Right renal pelvis (tissue), 4 donors: ENCODE data around the gene KATNAL2. TPM values are rescaled to one million over a fixed set of nuclear protein-coding genes. Genes with fewer than 3 reads are reported as not detected.
"Not testable (repeated sequence)": the region's sequence is repeated elsewhere in the genome, so short reads cannot be mapped to it uniquely, and the experiment has no call there.

Experiments used
- DNase-seq, 4 donors: peaks; one replicate each; pipeline ENCODE4 v3.0.0-alpha.2; 2013; ENCODE audit warnings: low read depth in 4 of 4, low spot score in 3 of 4, missing footprints in 1 of 4
- polyA plus RNA-seq, 4 donors: library from polyadenylated mRNA; unstranded; fragments of 120-200 nt; gene quantifications; one replicate each; pipeline ENCODE4 v1.2.1, GENCODE V29; 2013; ENCODE audit not compliant: insufficient read length in 4 of 4

Gene KATNAL2
- polyA plus RNA-seq, 4 donors = 9.6 to 13.2 (median 10.6) TPM

DNA sequence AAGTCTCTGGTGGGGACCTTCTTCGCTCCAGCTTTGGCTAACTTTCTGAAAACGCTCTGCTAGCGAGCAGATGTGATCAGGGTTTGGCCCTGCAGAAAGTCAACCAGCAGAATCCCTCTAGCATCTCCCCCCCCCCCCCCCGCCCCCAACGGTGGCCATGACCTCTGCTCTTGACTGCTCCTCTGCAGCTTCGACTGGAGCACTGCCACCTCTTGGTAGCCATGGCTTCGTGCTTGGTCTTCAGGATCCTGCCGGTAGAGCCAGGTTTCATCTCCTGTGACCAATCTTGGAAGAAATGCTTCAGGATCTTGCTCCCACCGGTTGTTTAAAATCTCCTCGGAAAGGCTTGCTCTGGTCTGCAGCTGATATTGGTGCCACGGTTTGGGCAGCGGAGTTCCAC, 113.5 kb downstream of the KATNAL2 start:
- DNase-seq = not testable (repeated sequence)

DNA sequence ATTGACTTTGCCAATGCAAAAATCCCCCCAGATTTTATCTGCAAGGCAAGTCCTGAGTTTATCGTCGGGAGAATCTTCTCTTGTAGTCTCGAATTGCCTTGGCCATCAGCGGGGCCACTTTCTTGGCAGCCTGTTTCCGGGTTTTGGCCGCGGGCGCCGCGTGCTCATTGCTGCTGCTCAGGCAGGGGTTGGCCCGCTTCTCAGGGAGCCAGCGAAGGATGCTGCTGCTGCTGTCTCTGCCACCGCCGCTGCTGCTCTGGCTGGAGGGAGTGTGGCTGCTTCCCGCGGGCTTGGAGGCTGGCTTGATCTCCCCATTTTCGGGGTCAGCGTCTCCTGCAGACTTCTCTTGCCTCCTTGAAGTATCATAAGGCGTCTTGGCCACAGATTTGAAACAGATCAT, 115.5 kb downstream of the KATNAL2 start:
- no peak for DNase-seq

DNA sequence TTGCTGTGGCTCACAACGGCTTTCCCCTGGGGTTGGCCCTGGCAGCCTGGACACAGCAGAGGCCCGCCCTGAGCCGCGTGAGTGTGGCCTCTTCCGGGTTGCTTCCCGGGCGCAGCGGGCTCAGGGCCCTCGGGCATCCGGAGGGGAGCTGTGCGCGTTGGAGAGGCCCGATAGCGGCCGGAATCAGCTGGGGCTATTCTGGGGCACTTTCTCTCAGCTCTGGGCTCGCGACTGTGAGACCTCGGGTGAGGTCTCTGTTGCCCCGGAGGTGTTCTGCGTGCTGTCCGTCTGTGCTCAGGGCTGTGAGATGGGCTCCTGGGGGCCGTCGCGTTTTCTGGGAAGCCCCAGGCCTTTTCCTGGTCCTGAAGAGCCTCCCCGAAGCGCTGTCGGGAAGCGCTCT, 117.2 kb downstream of the KATNAL2 start:
- DNase-seq = not testable (repeated sequence)

DNA sequence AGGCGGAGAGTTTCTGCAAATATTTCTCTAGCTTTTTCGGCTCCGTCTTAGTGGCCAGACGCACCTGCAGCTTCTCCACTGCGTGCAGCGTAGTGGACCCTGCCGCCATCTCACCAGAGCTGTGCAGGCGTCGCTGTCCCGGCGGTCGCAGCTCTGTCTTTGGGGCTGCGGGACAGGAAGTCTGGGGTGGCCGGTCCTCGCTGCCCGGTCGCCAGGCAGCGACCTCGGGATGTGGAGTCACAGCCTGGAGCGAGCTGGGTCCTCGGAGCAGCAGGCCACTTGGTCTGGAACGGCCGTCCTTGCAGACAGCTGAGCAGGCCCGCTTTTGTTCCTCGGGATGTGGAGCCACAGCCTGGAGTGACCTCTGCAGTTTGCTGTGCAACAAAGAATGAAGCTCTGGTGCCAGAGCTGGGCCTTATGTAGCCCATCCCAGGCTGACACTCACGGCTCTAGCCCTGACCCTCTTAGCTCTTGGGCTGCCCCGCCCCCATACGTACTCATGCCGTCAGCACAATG, 117.8 kb downstream of the KATNAL2 start, which contains the start of gene ELOA2:
TSS of gene ELOA2 (minus strand) at position 466 of the 516 bp plus-strand sequence. CDS start at position 109, 357 bp downstream.
- DNase-seq = no peak

DNA sequence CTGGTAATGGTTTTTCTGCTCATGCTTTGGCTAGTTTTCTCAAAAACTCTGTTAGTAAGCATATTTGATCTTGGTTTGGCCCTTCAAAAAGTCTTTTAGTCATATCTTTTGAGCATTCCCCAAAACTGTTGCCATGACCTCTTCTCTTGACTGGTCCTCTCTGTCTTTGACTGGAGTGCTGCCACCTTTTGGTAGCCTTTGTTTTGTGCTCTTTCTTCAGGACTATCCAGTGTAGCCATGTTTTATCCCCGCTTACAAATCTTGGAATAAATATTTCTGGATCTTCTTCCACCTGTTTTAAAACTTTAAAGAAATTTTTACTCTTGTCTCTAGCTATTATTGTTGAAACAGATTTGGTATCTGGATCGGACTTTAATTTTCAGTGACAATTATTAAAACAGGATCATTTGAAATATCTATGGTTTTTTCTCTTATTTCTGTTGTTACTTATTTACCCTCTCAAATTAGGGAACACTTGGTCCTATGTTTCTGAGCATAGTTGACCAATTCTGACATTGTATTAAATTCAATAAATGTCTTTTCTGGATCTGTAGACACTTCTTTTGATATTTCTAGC, 119.0 kb downstream of the KATNAL2 start:
- no peak for DNase-seq

DNA sequence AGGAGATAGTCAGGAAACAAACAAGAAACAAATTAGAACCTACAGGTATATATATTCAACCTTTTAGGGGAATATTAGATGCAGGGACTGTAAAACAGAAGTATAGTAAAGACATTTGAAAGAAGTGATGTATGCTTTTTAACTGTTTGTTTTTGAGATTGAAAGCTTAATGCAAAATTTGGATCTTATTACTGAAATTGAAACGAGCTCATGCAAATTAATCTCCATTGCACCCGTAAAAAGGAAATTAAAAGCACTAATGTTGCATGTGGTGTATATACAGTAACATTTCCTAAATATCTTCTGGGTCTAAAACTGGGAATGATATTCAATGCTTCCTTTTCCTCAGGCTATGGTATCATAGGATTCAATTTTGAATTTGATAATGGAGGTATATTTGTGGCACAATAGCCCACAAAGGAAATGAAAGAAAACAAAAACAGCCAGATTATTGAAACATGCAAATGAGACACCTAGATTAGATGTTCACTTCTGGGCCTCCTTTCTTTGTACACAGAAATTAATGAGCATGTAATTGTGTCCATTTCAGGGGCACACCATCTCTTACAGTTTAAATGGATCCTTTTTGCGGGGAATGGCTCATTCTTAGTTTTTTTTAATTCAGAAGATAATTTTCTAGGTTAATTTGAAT, 119.7 kb downstream of the KATNAL2 start:
- no peak for DNase-seq

DNA sequence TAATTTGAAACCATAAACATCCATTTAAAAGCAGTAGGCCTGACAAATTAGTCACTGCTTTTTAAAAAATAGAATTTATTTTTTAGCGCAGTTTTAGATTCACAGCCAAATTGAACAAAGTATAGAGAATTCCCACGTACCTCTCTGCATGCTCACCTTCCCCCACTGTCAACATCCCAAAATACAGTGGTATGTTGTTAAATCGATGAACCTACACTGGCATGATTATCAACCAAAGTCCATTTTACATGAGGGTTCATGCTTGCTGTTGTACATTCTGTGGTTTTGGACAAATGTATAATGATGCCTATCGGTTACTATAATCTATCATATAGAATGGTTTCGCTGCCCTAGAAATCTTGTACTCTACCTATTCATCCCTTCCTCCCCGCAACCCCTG, 123.6 kb downstream of the KATNAL2 start:
- no peak for DNase-seq

DNA sequence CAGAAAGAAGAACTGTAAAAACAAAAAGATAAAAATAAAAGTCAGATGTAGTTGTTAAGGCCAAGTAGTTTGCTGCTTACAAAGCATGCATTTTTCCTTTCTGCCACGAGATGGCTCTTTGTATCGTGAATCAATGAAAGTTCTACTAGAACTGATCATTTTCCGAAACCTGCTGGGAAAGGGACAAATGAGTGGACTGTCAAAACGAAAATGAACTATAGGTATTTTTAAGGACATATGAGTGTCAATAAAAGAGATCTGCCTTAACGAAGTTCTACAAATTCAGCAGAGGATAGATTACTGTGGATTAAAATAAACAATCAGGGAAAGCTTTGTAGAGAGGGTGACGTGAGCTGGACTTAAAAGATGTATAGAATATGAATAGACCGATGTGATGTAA, 133.1 kb downstream of the KATNAL2 start:
- DNase-seq = peak in 3 of 4 donors; percentile 3 to 14 (median 10)

DNA sequence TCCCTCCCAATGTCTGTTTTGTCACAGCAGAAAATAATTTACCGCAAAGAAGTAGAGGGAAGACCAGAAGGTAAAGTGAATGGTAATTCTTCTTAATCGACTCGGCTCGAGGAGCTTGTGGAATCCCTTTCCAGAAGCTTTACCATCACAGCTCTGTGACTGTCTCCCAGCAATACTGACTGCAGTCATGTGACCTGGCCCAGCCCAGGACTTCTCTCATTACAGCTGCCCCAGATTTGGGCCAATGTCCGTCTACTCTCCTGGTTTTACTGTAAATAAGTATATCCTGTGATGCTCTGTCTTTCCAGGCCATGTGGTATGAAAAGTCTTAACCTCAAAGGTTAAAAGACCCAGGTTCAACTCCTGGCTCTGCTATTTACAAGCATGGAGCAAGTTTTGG, 137.0 kb downstream of the KATNAL2 start:
- no peak for DNase-seq

DNA sequence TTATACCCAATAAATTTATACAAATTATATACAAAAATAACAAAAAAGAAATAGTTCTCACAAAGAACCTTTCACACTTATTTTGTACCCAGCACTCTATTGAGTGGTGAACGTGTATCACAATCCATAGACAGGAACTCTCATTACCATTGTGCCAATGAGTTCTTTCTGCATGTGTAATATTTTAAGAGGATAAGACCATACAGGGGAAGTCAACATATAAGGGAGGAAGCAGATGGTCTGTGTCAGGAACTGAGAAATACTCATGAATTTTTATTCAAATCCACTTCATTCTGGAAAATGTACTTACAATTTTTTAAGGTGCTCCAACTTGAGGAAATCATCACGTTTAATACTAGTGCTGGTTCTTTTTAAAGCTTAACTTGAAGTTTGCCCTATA, 145.1 kb downstream of the KATNAL2 start:
- no peak for DNase-seq

DNA sequence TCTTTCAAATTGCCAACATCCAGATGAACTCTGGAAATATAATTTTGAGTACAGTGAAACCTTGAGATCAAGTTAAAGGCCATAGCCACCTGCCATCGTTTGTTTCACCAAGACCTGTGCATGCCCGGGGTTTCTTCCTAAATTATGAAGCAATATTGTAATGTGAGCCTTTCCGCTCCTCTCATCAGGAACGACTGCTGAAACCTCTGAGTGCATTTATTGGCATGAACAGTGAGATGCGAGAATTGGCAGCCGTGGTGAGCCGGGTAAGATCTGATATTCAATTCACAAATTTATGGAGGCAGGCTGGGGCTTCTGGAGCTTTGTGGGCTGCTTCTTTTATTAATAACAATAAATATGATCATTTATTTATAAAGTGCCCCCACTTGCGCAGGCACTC, 145.7 kb downstream of the KATNAL2 start:
- no peak for DNase-seq

DNA sequence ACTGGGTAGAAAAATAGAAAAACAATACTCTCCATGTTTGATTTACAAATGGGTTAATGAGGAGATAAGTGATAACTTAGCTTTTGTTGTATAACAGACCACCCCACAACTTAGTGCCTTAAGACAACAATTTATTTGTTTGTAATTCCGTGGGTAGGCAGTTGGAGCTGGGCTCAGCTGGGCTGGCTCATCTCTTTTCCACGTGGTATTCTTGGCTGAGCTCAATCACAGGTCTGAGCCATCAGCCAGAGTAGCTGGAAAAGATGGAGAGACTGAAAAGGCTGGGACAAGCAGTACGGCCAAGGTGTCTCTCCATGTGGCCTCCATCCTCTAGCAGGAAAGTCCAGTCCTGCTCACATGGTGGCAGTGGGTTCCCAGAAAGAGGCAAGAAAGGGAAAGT, 150.2 kb downstream of the KATNAL2 start:
- DNase-seq = no peak

DNA sequence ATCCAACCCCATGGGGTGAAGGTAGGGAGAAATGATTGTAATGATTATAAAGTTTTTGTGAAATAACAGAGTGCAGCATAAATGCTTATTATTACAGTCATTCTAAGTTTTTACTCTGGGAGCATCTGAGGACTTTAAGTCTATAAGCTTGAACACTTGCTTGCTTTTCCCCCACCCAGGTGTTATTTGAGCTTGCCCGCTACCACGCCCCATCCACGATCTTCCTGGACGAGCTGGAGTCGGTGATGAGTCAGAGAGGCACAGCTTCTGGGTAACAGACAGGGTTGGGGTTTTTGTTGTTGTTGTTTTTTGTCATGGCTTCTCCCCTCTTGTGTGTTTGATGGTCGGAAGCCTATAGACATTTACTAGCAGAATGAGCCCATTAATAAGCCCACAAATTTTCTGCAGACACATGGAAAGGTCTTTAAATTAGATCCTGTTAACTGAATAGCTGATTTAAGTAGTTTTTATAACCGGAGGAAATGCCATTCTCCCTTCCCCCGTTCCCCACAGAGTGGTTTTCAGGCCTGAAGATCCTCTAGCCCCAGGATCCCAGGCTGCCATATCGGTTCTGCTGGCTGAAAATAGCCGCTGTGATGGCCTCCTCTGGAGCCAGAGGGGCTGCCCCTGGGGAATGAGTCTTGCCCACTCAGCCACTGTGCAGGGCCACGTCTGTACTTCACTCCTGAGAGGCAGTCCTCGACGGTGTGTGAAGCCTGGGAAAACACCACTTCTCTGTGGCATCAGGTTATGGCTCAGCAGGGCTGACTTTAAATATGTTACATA, 157.9 kb downstream of the KATNAL2 start:
- no peak for DNase-seq

DNA sequence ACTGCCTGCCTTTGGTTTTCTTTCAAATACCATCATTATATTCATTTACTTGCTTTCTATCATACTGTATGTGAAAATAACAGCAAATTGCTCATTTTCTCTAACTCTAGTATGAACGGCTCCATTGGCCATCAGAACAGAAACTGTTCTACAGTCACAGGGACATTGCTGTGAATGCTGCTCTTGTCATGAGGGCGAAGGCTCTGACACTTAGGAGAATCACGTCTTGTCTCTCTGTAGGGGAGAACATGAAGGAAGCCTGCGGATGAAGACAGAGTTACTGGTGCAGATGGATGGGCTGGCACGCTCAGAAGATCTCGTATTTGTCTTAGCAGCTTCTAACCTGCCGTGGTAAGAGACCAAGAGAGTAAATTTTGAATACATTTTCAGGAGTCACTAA, 159.7 kb downstream of the KATNAL2 start:
- DNase-seq = no peak

DNA sequence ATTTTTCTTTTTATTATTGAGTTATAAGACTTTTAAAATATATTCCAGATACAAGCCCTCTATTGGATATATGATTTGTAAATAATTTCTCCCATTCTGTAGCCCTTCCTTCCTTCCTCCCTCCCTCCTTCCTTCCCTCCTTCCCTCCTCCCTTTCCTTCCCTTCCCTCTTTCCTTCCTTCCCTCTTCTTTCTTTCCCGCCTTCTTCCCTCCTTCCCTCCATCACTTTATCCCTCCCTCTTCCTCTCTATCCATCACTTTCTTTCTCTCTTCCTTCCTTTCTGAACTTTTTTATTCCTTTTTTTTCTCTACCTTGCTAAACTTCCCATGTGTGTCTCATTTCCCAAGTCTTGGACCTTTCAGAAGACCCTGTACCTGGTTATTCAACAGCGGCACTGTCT, 163.5 kb downstream of the KATNAL2 start:
- no peak for DNase-seq

DNA sequence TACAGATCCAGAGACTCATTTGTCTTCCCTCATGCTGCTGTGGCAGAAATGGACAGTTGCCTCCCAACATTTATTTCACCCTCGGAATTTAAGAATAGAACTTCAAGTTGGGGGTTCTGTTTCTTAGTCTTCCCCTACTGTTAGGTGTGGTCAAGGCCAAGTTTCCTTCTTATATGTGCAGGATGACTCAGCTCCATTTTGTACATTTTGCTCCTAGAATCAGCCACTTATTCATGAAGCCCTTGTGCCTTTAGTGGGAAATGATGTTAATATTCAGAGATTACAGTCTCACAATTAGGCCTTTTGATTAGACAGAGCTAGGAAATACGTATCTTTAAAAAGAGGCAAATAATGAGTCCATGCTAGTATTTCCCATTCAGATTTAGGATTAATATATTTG, 164.2 kb downstream of the KATNAL2 start:
- no peak for DNase-seq

DNA sequence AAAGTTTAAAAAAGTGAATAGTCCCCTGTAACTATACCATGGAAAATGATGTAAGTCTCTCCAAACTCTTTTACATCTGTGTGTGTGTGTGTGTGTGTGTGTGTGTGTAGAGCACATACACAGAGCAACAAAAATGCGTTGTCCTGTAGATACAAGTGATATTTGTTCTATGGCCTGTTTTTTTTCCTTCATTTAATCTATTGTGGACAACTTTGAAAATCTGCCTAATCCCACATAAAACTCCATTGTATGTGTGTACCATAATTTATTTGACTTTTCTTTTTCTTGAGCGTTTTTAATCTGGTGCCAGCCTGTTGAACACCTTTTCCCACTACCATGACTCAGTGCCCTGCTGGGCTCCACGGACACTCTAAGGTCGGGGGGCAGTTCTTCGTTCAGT, 170.3 kb downstream of the KATNAL2 start:
- no peak for DNase-seq

DNA sequence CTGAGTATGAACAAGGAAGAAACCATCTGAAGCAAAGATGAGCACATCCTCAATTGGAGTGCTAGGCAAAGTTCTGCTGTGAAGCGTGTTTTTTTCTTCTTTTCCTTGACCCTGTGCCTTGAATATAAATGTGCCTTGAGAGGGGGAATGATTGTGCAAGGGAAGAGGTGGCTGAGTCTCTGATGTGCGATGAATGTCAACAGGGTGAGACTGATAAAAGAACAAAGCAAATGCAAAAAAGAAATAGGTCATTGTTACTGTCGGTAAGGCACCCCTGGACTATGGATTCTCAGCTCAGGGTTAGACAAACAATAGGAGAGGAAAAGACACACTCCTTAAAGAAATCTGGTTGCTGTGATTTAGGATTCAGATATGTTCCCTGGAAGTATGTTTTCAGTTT, 178.4 kb downstream of the KATNAL2 start:
- DNase-seq = no peak

DNA sequence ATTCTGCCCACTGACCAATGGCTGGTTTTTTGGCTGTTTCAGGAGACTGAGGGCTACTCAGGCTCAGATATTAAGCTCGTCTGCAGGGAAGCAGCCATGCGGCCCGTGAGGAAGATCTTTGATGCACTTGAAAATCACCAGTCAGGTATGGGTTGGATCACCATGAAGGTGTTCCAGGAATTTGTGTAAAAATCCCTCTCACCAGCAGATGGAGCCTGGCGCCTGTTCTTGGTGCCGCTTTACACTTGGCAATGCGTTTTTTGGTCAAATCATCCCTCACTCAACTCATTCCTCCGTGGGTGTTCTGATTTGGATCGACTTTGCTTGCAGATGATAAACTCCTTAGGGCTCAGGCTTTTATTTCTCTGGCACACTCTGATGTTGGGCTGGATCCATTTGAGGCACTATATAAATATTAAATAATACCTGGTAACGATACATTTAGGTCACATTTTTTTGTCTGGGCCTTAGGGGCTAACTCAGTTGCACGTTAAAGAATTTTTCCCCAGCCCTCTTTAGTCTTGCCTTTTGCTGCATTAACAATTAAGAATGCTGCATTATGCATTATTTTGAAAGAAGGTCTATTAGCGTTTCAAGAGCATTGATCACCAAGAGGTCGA, 182.9 kb downstream of the KATNAL2 start:
- peak; percentile 17 to 29 (median 24) for DNase-seq

DNA sequence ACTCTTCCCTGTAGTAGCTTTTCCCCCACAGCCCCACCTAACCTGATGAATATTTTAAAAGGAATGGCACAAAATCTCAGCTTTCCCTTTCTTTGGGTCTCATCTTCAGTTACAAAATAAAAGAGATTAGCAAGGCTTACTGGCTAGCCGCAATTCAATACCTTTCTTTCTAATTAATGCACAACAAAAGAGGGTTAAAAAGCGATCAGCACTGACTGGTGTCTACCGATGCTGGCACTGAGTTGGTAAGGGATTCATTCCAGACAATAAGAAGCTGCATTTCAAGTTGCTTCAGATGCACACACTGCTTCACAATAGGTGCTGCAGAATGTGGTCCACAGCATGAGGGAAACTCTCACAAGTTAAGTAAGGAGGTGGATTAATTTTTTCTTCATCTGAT, 191.0 kb downstream of the KATNAL2 start:
- DNase-seq = no peak

DNA sequence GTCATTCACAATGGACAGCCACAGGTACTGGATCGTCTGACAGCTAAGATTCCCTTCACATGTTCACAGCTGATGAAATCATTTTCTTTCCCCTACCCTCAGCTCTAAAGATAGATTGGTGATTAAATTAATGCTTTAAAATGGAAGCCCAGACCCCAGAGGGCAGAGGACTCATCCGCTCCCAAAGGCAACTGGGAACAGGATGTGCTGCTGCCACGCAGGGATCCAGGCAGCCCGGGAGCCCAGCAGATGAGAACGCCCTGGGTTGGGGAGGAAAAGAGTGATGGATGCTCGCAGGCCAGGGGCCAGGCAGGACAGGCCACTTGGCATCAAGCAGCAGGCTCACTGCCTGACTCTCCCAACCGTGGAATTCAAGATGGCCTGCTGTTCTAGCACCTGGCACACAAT, 191.6 kb downstream of the KATNAL2 start:
- no peak for DNase-seq
